Loucy (cell line): Measurements from ENCODE around the gene ENDOD1.

ENCODE experiments used
- CTCF ChIP-seq: fragments of 200-600 bp; sonication (generic); conservative IDR thresholded peaks from 2 replicates; pipeline ENCODE4 v1.5.1; 2014; ENCODE audit warnings: mild to moderate bottlenecking, antibody characterized with exemption, low read length
- EZH2phosphoT487 ChIP-seq: fragments of 200-600 bp; IDR thresholded peaks from 2 replicates; pipeline ENCODE4 v1.6.1; 2018; ENCODE audit warnings: antibody characterized with exemption, mild to moderate bottlenecking, moderate library complexity, borderline replicate concordance

GRCh38 chr11:95044010-95044409, 45.6 kb upstream of the ENDOD1 start:
- TF ChIP-seq CTCF (no peak), EZH2phosphoT487 (no peak)
